Fibroblast of lung (primary cell): Measurements from ENCODE around the gene CDCA4. TPM values are rescaled to one million over a fixed set of nuclear protein-coding genes. Genes with fewer than 3 reads are reported as not detected.

Experiments used
- DNase-seq, 2 donors: peaks; one replicate each; pipeline versions ENCODE4 v3.0.0 to v3.0.0-alpha.2; 2010; ENCODE audit warnings: low read depth in 2 of 2
- H2AFZ ChIP-seq: 2 replicates; pipeline ENCODE4 v1.5.1; 2012; ENCODE audit warnings: low read length, control low read depth, inconsistent platforms
- H3K27ac ChIP-seq: 2 replicates; pipeline ENCODE4 v1.5.1; 2011; ENCODE audit warnings: low read length, control low read depth; ENCODE audit not compliant: insufficient read depth
- H3K27me3 ChIP-seq: 2 replicates; pipeline ENCODE4 v1.5.1; 2011; ENCODE audit warnings: mild to moderate bottlenecking, low read length; ENCODE audit not compliant: control insufficient read depth, insufficient read depth
- H3K36me3 ChIP-seq: 2 replicates; pipeline ENCODE4 v1.5.1; 2011; ENCODE audit warnings: low read length; ENCODE audit not compliant: control insufficient read depth, insufficient read depth
- H3K4me1 ChIP-seq: 2 replicates; pipeline ENCODE4 v1.5.1; 2011; ENCODE audit warnings: low read length; ENCODE audit not compliant: control insufficient read depth, insufficient read depth; ENCODE audit errors: extremely low read depth
- H3K4me2 ChIP-seq: 2 replicates; pipeline ENCODE4 v1.5.1; 2011; ENCODE audit warnings: low read length, control low read depth; ENCODE audit not compliant: insufficient read depth; ENCODE audit errors: extremely low read depth
- H3K4me3 ChIP-seq, 4 experiments: fragments of 200-600 bp in 1 of 4; sonication (generic) in 1 of 4; replicated peaks in 1 of 4; 2 replicates each; pipeline ENCODE4 v1.5.1; 2011 to 2016; ENCODE audit warnings: low read length in 4 of 4, low read depth in 3 of 4, mild to moderate bottlenecking in 3 of 4, control low read depth in 2 of 4, inconsistent platforms in 1 of 4, mixed read lengths in 1 of 4; ENCODE audit not compliant: insufficient read depth in 1 of 4; ENCODE audit errors: control extremely low read depth in 1 of 4
- H3K79me2 ChIP-seq: 2 replicates; pipeline ENCODE4 v1.5.1; 2012; ENCODE audit warnings: mild to moderate bottlenecking, low read length, inconsistent platforms; ENCODE audit not compliant: control insufficient read depth, insufficient read depth
- H3K9ac ChIP-seq: 2 replicates; pipeline ENCODE4 v1.5.1; 2011; ENCODE audit warnings: mild to moderate bottlenecking, low read length, control low read depth; ENCODE audit not compliant: insufficient read depth
- H3K9me3 ChIP-seq: 2 replicates; pipeline ENCODE4 v1.5.1; 2012; ENCODE audit warnings: low read depth, low read length; ENCODE audit not compliant: control insufficient read depth, insufficient read depth
- H4K20me1 ChIP-seq: 2 replicates; pipeline ENCODE4 v1.5.1; 2011; ENCODE audit warnings: low read length; ENCODE audit not compliant: control insufficient read depth, insufficient read depth; ENCODE audit errors: extremely low read depth
- EZH2 ChIP-seq: IDR thresholded peaks from 2 replicates; pipeline ENCODE4 v1.5.1; 2012; ENCODE audit warnings: low read length, control low read depth, mild to moderate bottlenecking; ENCODE audit errors: missing control alignments
- polyA plus RNA-seq, 2 donors: library from polyadenylated mRNA; depleted of rRNA in 1 of 2; stranded (reverse) in 1 of 2; unstranded in 1 of 2; fragments of >200 nt; gene quantifications; 2 replicates each; pipeline ENCODE4 v1.2.1, GENCODE V29; 2011 to 2012; ENCODE audit warnings: missing spikeins in 1 of 2
- total RNA-seq: library from RNA; depleted of rRNA; stranded (reverse); fragments of >200 nt; gene quantifications from 2 replicates; pipeline ENCODE4 v1.2.1, GENCODE V29; 2014
- TF ChIP-seq, protein P1 (sequence below), 2 donors: IDR thresholded peaks in 1 of 2; conservative IDR thresholded peaks in 1 of 2; 1 replicate in 1 of 2; 2 replicates in 1 of 2; pipeline ENCODE4 v1.5.1; 2011 to 2012; ENCODE audit warnings: low read length in 2 of 2, control low read depth in 1 of 2, inconsistent platforms in 1 of 2, low read depth in 1 of 2, mild to moderate bottlenecking in 1 of 2

Gene CDCA4
- total and polyA plus RNA-seq, 2 donors (not counting 1 experiment from before 2014, with no cell fraction given) = 7.9 to 8.0 TPM

DNA sequence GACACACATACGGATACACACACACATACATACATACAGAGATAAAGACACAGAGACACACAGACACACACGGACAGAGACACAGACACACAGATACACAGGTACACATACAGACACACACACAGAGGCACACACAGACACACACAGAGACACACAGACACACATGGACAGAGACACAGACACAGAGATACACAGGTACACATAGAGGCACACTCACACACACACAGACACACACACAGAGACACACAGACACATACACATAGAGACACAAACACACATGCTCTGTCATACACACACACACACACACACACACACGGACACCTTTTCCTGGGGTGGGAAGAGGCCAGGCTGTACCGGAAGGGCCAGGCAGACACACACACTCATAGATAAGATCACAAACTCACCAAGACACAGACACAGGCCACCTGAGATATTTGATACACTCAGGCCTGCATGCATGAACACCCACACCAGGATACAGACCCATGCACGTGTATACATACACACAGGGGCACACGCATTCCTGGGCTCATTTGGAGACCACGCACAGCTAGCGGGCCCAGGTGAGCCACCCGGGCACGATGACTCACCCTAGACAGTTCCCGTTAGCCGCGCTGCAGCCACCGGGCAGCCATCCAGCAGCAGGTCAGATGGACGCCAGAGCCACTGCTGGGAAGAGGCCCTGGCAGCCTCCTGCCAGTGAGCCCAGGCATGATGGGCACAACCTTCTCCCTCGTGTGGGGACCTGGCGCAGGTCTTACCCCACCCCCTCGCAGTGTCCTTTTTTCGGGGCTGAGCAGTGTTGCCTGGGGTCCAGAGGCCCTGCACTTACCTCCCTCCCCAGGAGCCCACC, 40.9 kb downstream of the CDCA4 start:
- Histone ChIP-seq H3K79me2 (no peaks in the 10 kb centered on the region), H3K9ac (no peak overlapping the region), H3K36me3 (no peaks in the 10 kb centered on the region), H3K9me3 (no peaks in the 10 kb centered on the region), H3K27ac (no peak overlapping the region), H3K4me2 (no peak overlapping the region), H3K4me3 (no peak overlapping the region), H4K20me1 (no peaks in the 10 kb centered on the region), H2AFZ (no peak overlapping the region), H3K4me1 (peaks cover 12% of the 10 kb centered on the region), H3K27me3 (no peaks in the 10 kb centered on the region)
- DNase-seq = peak; percentile 18 to 67
- no peak for TF ChIP-seq EZH2
- TF ChIP-seq, protein P1, sequence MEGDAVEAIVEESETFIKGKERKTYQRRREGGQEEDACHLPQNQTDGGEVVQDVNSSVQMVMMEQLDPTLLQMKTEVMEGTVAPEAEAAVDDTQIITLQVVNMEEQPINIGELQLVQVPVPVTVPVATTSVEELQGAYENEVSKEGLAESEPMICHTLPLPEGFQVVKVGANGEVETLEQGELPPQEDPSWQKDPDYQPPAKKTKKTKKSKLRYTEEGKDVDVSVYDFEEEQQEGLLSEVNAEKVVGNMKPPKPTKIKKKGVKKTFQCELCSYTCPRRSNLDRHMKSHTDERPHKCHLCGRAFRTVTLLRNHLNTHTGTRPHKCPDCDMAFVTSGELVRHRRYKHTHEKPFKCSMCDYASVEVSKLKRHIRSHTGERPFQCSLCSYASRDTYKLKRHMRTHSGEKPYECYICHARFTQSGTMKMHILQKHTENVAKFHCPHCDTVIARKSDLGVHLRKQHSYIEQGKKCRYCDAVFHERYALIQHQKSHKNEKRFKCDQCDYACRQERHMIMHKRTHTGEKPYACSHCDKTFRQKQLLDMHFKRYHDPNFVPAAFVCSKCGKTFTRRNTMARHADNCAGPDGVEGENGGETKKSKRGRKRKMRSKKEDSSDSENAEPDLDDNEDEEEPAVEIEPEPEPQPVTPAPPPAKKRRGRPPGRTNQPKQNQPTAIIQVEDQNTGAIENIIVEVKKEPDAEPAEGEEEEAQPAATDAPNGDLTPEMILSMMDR (conservative IDR thresholded peaks at IDR 0.05 in 1 of 2, IDR thresholded peaks at IDR 0.05 in 1 of 2; ENCODE audit: low read depth in 1 of 2, low read length in 2 of 2) = no peak

DNA sequence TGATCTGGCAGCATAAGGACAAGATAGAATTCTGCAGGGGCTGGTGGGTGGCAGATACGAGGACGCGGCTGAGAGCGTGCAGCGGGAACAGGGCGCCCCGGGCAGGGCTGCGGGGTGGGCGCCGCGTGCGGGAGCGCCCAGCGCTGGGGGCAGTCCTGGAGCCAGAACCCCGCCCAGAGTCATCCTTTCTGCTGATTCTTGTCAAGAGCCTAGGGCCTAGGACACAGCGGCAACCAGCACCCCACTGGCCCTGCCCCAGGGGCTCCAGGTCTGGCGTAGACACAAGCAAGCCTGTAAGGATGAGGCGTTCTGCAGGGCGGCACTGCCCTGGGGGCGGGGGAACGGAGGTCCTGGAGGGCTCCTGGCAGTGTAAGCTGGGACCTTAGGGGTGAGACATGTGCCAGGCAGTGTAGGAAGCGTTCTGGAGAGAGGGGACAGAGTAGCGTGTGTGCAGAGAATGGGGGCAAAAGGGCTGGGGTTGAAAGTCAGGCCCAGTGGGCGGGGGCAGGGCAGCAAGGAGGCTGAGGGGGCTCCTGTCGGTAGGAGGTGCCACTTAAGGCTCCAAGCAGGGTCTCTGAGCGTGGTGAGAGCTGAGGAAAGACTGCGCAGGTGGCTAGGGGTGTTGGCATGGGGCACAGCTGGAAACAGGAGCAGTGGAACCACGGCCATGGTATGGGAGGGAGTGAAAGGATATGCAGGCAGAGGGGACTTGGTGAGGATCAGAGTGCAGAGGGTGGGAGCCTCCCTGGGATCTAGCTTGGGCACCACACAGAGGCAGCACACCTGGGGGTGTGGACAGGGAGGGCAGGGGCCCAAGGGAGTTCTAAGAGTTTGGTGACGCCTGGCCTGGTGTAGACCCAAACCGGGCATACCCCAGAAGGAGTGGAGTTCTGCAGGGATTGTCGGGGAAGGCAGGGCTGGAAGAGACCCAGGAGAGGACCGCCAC, 41.9 kb downstream of the CDCA4 start:
- H3K27me3 ChIP-seq = no peaks in the 10 kb centered on the region
- H3K4me3 ChIP-seq = peak overlapping the region in 2 of 4 experiments; percentile 37 to 42
- H2AFZ ChIP-seq = no peak overlapping the region
- no peaks in the 10 kb centered on the region for H3K79me2 ChIP-seq
- TF ChIP-seq, protein P1 (conservative IDR thresholded peaks at IDR 0.05 in 1 of 2, IDR thresholded peaks at IDR 0.05 in 1 of 2; ENCODE audit: low read depth in 1 of 2, low read length in 2 of 2) = no peak
- TF ChIP-seq EZH2 = no peak
- no peaks in the 10 kb centered on the region for H4K20me1 ChIP-seq
- H3K9ac ChIP-seq = no peak overlapping the region
- no peaks in the 10 kb centered on the region for H3K36me3 ChIP-seq
- H3K4me1 ChIP-seq = peaks cover 20% of the 10 kb centered on the region
- no peak overlapping the region for H3K27ac ChIP-seq
- H3K9me3 ChIP-seq = no peaks in the 10 kb centered on the region
- H3K4me2 ChIP-seq = peak overlapping the region; percentile 41
- no peak for DNase-seq
